Measurements from ENCODE around the gene SPG11.
"Not testable (repeated sequence)": the region's sequence is repeated elsewhere in the genome, so short reads cannot be mapped to it uniquely, and the experiment has no call there.

SPG11 gene

DNA sequence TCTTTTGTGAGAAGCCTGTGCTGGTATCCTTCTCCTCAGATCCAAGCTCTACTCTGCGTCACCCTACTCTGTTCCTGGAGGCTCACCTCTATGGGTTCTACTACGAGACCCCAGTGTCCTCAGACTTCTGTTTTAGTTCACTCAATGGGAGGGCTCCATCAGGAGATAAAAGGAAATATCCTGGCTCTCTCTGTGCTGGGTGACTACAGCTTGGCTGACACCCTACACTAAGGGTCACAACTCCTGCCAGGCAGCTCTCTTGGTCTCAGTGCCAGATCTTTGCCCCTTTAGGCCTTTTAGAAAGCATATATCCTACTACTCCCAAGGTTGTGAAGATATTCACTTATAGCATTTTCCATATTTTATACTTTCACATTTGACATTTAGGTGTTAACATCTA, 46.5 kb downstream of the SPG11 start:
- no peak for DNase-seq

DNA sequence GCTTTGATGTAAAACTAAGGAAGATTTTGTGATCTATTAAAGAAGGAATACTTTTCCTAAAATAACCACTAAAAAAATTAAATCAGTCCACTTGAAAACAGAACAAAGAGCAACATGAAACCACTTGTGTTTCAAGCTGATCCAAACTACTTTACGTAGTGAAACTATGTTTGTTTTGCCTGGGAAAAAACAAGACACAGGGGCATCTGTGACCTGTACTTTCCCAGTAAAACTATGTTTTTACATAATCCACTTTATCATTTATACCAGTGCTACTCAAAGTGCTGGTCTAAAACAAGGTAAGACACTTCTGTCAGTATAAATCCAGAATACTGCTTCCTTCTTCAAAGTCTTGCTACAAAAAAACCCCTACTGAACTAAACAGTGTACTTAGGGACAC, 56.7 kb downstream of the SPG11 start:
- DNase-seq: no peak

DNA sequence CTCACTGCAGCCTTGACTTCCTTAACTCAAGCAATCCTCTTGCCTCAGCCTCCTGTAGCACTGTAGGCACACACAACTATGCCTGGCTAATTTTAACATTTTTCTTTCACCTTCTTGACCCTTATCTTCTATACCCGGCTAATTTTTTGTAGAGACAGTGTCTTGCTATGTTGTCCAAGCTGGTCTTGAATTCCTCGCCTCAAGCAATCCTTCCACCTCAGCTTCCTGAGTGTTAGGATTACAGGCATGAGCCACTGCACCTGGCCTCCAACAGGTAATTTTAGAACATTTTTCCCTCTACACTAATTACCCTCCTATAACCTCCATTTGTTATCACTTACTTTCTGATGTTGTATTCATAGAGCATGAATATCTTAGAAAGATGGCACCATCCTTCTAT, 60.3 kb downstream of the SPG11 start:
- no peak for DNase-seq

- DNase-seq: no peak
These were observed 64.6 kb downstream of the SPG11 start for GRCh38 chr15:44598892-44599291.

DNA sequence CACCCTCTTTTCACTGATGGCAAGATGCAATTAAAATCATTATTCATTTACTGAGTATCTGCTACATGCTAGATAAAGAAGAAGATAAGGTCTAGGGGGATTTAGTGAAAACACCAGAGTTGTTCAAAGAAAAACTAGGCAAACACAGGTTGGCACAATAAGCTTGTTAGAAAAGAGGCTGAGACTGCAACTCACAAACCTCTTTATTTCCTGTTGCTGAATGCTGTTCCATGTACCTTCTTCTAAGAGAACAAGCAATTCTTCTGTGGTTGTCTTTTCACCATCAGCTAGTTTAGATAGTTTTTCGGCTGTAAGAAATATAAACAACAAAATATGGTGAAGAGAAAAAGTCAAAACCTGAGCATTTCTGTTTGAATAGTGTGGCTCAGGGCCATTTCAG, 65.4 kb downstream of the SPG11 start:
- DNase-seq: no peak

DNA sequence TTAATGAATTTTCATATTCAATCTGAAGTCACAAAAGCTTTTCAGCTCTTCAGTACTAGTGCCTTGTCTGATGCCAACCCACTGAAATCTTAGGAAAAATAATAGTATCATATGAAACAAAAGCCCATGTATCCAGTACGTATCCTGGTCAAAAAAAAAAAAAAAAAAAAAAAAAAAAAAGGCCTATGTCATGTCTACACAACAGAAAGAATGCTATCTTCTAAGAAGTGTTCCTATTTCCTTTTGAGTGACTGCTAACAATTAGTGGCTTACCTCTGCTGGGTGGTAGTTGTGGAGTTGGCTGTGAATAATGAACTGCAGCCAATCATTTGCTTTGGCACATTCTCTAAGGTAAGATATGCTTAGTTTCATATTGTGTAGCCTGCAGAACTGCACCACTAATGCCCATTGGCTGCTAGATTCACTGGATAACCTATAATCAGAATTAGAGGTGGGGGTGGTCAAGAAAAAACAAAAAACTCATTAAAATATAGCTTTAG, 66.9 kb downstream of the SPG11 start:
- no peak for DNase-seq

- DNase-seq: no peak
These were observed 67.6 kb downstream of the SPG11 start for GRCh38 chr15:44595656-44596510.

DNA sequence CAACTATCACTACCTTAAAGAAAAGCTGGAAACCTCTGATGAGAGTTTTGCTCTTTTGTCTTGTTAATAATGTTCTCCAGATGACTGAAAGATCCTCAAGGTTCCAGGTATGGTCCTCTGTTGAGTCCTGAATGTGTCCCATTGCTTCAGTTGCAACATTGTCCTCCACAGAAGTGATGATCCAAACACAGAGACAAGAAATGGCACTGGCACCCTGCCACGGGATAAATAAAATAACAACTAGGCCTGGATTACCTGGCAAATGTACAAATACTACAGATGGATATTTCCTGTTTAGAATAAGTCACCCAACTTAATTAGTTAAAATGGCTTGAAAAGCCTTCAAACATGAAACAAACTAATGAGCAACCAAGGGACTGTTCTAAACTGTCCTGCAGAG, 68.2 kb downstream of the SPG11 start:
- DNase-seq: no peak

- no peak for DNase-seq
These were observed 70.3 kb downstream of the SPG11 start for GRCh38 chr15:44593042-44593736.

- DNase-seq: no peak
These were observed 72.1 kb downstream of the SPG11 start for GRCh38 chr15:44591326-44591725.

GRCh38 chr15:44588541-44588940, 74.9 kb downstream of the SPG11 start:
- DNase-seq: no peak

DNA sequence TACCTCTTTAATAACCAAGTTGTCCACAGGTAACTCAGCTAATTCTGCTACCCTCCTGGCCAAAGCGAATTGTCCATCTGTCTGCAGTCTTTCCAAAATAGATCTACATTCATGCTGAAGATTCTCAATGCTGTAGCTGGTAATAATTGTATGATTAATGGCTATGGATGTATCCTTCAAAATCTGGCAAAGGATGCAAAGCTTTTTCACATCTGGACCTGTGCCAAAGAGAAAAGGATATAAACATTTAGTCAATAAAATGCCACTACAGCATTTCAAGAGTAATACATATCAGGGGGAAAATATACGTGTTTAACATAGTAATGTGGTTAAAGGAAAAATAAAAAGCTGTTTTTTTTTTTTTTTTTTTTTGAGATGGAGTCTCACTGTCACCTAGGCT, 77.8 kb downstream of the SPG11 start:
- DNase-seq: no peak

GRCh38 chr15:44584162-44584749, 79.2 kb downstream of the SPG11 start:
- no peak for DNase-seq

DNA sequence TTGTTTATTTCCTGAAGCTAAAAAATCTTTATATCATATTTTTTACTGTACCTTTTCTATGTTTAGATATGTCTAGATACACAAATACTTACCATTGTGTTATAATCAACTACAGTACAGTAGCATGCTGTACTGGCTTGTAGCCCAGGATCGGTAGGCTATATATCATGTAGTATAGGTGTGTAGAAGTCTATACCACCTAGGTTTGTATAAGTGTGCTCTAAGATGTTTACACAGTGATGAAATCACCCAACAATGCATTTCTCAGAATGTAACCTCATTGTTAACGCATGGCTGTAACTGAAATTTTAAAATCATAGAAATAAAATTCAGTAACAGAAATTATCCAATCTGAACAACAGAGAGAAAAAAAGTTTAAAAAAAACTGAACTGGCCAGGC, 83.4 kb downstream of the SPG11 start:
- DNase-seq: no peak

DNA sequence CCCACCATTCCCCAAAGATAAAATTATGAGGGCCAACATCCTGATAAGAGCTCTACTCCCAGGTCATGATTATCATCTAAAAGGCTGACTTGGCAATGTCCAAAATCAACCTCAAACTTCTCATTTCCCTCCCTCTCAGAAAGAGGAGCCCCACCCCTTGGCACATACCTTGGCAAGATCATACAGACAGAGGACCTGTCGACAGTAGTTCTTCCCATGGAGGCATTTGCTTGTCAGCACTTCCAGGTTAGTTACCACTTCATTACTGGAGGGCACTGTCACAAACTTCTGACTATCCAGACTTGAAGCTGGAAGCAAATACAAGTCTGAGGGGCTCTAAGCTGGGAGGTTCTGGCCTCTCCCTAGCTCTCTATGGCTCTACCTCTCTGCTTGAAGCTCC, 88.7 kb downstream of the SPG11 start:
- DNase-seq: no peak

- DNase-seq: no peak
These were observed 90.1 kb downstream of the SPG11 start for GRCh38 chr15:44573386-44573785.

- DNase-seq: no peak
These were observed 93.1 kb downstream of the SPG11 start for GRCh38 chr15:44570361-44570760.

DNA sequence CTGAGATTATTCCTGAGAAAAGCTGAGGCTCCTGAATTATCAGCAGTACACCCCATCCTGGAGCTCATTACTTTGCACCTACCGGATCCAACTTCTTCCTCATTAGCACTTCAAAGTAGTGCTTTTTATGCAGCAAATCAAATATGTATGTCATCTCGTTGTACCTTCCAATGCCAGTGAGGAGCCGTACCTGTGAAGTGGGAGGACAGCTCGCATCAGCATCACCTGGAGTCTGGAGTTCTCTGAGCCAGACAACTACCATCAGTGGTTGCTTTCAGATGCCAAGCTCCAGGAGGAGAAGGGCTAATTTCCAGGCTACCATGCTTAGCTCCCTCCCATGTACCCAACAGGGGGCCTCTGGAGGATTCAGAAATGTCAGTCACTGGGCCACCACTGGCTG, 94.1 kb downstream of the SPG11 start:
- DNase-seq: no peak

GRCh38 chr15:44568338-44568737, 95.1 kb downstream of the SPG11 start:
- DNase-seq: no peak

DNA sequence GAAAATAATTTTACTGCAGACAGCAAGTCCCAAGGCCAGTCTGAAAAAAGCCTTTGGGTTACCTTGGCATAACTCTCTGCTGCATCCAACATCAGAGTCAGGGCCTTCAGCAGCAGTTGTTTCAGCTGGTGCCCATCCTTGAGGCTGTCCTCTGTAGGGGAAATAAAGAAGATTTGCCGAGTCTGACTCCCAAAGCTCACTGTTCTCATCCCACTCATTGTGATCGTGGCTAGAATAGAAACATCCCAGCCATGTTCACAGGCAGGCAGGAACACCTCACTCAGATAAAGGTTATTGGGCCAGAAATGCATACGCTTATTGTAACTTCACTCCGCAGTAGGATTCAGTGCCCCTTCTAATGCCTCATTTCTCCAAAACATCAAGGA, 97.3 kb downstream of the SPG11 start:
- DNase-seq: no peak

DNA sequence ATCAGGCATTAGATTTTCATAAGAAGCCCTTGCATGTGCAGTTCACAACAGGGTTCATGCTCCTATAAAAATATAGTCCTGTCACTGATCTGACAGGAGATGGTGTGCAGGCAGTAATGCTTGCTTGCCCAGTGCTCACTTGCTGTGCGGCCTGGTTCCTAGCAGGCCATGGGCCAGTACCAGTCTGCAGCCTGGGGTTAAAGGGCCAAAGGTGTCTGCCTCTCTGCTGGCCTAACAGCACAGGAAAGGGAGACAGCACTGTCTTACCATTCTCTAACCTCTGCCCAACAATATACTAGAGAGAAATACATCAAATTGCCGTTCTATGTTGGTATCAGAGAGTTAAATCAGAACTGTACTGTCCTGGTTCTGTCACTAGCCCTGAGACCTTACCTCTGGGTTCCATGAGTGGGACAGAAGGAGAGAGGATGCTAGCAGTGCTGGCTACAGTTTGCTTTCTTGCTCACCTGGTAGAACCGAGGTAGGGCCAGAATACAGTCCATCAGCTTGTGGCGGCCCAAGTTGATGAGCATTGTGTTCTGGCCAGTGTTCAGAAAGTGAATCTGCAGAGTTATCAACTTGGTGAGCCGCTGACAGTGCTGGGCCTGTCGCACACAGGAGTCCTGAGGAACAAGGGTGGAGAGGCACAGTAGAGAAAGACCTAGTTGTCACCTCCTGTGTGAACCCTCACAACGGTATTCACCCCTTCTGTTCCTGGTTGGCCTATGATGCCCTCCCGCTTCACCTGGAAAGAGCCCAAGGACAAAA, 97.9 kb downstream of the SPG11 start:
- DNase-seq: no peak

GRCh38 chr15:44560926-44561325, 102.5 kb downstream of the SPG11 start:
- DNase-seq: not testable (repeated sequence)
